Activated T-cell treated with anti-CD3 and anti-CD28 coated beads for 48 hours (primary cell): ENCODE measurements around the gene ERCC4.

ENCODE experiments used
- DNase-seq: peaks from one replicate; pipeline ENCODE4 v3.0.0-alpha.2; 2020; ENCODE audit warnings: low read depth

Gene ERCC4

GRCh38 chr16:13994239-13995106 is 74.5 kb downstream of the ERCC4 start:
- no peak for DNase-seq

DNA sequence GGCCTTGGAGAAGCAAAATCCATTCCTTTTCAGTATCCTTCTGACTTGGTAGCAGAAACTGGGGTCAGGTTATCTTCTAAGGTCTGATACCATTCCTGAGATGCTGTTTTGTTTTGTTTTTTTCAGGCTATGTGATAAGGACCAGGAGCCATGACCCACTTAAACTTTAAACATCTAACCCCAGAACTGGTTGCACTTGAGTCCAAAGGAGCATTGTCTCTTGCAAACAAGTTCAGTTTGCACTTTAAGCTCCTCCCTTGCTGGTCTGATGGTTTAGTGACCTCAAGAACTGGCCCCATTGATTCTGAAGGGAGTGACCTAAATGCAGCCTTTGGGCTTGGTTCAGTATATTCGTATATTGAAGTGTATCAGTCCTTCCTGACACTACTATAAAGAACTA is 75.2 kb downstream of the ERCC4 start:
- no peak for DNase-seq

DNA sequence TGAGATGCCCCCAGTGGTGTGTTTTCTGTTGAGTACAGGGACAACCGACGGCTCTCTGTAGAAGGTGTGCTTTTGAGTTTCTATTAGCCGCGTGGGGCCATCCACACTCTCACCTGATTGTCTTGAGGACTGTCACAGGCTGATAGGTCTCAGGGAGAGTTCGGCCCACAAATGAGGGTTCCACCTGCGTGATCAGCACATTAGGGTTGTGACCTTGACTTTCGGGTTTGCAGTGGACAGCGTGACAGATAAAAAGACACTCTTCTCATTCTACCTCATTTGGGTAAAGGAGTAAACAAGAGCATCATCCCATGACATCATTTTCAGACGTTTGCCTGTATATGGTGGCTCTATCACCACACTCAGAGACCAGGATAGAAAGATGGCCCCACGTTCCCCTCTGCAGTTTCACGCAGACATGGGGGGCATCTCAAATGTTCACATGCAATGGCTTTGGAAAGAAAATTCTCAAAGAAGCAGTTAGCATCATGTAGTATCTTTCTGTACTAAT is 76.9 kb downstream of the ERCC4 start:
- no peak for DNase-seq

GRCh38 chr16:13997526-13997925 is 77.6 kb downstream of the ERCC4 start:
- DNase-seq = no peak

GRCh38 chr16:13997933-13998332 is 78.0 kb downstream of the ERCC4 start:
- no peak for DNase-seq

- DNase-seq = no peak
Measured at GRCh38 chr16:13999071-13999894, 79.3 kb downstream of the ERCC4 start.

DNA sequence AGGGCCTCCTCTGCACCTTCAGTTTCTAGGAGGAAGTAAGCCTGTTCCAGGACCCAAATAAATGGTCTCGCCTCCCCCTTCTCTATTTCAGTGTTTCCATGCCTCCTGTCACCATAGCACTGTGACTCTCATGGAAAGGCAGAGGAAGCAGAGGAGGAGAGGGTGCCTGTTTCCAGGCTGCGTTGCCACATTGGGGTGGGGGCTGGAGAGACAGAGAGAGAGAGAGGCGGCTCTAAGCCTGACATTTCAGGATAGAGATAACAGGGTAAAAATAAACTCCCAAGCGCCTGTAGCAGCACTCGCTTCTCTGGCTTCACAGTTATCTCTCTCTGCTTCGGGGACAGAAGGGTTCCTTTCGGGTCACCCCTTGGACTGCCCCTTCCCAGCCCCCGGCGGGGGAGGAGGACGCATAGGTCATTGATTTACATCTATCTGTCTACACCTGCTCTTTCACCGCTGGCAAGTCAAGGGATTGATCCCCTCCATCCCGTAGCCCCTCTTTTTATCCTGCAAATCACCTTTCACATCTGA is 80.0 kb downstream of the ERCC4 start:
- no peak for DNase-seq

- no peak for DNase-seq
Measured at GRCh38 chr16:14001521-14001920, 81.6 kb downstream of the ERCC4 start.
